ENCODE data around the gene INPP5K.
"Not testable (repeated sequence)": the region's sequence is repeated elsewhere in the genome, so short reads cannot be mapped to it uniquely, and the experiment has no call there.

Gene INPP5K

DNA sequence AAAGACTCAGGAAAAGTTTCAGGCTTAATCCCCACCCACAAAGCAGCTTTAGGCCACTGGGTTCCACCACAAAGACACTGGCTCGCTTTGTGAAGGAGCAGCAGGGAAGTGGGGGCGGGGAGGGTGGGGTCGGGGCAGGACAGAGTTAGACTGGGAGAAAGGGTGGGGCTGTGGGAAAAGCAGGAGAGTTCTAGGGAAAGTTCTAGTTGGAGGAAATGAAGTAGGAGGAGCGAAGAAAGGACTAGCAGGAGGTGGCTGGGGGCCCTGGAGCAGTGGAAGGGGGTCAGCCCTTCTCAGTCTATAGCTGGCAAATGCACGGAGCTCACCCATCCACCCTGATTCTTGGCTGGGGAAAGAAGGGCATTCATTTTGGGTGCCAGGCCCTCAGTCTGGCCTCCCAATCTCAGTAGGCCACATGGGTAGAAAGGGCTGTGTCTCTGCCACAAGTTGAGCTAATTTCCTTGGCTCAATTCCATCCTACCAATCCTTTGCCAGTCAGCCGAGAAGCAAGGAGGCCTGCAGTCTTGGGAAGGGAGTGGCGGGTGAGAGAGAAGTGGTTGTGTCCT, 4.6 kb downstream of the INPP5K start:
- Histone ChIP-seq H3K27ac (no peak overlapping the region), H3K27me3 (replicated peaks) (no peaks in the 10 kb centered on the region), H3K36me3 (replicated peaks) (peaks cover 9% of the 10 kb centered on the region), H3K4me3 (ENCODE audit: low read depth, low read length) (no peak overlapping the region)
- TF ChIP-seq, protein P1, sequence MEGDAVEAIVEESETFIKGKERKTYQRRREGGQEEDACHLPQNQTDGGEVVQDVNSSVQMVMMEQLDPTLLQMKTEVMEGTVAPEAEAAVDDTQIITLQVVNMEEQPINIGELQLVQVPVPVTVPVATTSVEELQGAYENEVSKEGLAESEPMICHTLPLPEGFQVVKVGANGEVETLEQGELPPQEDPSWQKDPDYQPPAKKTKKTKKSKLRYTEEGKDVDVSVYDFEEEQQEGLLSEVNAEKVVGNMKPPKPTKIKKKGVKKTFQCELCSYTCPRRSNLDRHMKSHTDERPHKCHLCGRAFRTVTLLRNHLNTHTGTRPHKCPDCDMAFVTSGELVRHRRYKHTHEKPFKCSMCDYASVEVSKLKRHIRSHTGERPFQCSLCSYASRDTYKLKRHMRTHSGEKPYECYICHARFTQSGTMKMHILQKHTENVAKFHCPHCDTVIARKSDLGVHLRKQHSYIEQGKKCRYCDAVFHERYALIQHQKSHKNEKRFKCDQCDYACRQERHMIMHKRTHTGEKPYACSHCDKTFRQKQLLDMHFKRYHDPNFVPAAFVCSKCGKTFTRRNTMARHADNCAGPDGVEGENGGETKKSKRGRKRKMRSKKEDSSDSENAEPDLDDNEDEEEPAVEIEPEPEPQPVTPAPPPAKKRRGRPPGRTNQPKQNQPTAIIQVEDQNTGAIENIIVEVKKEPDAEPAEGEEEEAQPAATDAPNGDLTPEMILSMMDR (IDR thresholded peaks at IDR 0.05; ENCODE audit: low read depth, low read length, missing control alignments): no peak
- in situ Hi-C loops (cut with HindIII; ENCODE audit: low pct_ligation_motif_present, low sequenced_read_pairs): no loop called here
- no peak for DNase-seq

DNA sequence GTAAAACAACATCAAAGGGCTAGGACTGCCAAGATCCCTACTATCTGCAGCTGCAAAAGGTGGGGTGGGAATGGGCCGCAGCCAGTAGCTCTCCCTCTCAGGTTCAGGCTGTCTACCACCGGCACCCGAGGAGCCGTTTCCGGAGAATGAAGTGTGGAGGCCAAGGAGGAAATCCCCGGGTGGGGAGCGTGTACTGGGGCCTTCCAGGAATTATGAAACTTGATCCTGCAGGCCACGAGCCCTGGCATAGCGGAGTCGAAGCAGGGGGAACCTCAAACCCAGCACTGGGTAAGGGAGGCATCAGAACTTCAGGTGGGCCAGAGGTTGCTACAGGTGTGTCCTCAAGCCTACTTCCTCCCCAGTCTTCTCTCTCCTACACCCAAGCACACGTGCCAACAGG, 5.1 kb downstream of the INPP5K start:
- Histone ChIP-seq H3K36me3 (replicated peaks) (peaks cover 9% of the 10 kb centered on the region), H3K4me3 (ENCODE audit: low read depth, low read length) (no peak overlapping the region), H3K27ac (no peak overlapping the region), H3K27me3 (replicated peaks) (no peaks in the 10 kb centered on the region)
- in situ Hi-C loops (cut with HindIII; ENCODE audit: low pct_ligation_motif_present, low sequenced_read_pairs): no loop called here
- TF ChIP-seq, protein P1 (IDR thresholded peaks at IDR 0.05; ENCODE audit: low read depth, low read length, missing control alignments): no peak
- no peak for DNase-seq

DNA sequence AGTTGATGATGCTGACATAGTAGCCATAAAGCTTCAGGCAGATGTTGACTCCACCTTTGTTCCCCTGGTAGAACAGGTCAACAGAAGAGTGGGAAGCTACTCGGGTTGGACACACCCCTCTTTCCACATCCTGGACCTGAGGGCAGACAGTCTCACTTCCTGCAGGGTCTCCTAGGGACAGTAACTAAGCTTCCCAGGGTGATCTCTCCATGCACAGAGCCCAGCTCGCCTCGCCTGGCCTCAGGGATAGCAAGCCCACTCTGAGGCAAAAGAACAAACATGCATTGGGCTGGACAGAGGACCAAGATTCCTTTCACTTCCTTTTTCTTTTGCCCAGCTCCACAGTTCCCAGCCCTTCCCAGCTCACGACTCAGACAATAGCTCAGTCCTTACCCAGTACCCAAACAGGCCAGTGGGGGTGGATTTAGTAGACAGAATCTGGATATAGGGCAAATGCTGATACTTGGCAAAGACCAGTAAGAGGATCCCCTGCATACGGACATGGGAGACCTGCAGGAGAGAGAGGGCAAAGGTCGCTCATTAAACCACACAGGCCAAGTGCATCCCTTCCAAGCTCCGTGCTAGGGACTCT, 7.0 kb downstream of the INPP5K start:
- no peak for DNase-seq
- TF ChIP-seq, protein P1 (IDR thresholded peaks at IDR 0.05; ENCODE audit: low read depth, low read length, missing control alignments): no peak
- peaks cover 9% of the 10 kb centered on the region for H3K36me3 ChIP-seq (replicated peaks)
- no peak overlapping the region for H3K4me3 ChIP-seq (ENCODE audit: low read depth, low read length)
- H3K27ac ChIP-seq: no peak overlapping the region
- in situ Hi-C loops (cut with HindIII; ENCODE audit: low pct_ligation_motif_present, low sequenced_read_pairs): no loop called here
- H3K27me3 ChIP-seq (replicated peaks): no peaks in the 10 kb centered on the region

DNA sequence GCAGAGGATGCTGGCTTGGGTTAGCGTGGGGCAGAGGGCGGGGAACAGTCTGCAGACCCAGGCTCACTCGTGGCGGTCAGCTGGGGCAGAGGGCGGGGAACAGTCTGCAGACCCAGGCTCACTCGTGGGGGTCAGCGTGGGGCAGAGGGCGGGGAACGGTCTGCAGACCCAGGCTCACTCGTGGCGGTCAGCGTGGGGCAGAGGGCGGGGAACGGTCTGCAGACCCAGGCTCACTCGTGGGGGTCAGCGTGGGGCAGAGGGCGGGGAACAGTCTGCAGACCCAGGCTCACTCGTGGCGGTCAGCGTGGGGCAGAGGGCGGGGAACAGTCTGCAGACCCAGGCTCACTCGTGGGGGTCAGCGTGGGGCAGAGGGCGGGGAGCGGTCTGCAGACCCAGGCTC, 7.7 kb downstream of the INPP5K start:
- in situ Hi-C loops (cut with HindIII; ENCODE audit: low pct_ligation_motif_present, low sequenced_read_pairs); H3K4me3 ChIP-seq (ENCODE audit: low read depth, low read length): not testable (repeated sequence)

DNA sequence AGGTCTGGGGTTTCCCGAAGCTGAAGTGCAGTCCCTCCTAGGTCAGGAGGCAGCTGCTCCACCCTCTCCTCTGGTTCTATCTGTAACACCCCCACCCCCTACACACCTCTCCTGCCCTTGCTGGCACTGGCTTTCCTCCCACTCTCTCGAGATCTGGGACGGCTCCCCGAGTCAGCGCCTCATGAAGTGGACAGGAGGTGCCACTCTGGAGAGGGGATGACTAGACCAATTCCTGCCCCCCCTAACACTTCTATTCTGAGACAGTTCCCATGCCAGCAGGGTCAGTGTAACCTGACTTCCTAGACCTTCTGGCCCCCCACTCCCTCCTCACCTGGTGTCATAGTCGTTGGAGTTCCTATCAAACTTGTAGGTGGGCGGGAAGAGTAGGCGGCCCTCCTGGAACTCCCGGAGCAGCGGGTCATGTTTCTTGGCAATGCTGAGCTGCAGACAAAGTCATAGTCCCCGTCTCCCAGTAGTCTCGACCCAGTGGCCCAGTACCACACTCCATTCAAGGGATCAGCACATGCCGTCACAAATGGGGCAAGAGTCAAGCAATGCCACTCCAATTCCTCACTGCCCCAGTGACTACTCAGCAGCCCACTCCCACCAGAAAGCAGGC, 9.7 kb downstream of the INPP5K start:
- H3K27ac ChIP-seq: no peak overlapping the region
- in situ Hi-C loops (cut with HindIII; ENCODE audit: low pct_ligation_motif_present, low sequenced_read_pairs): no loop called here
- no peak overlapping the region for H3K4me3 ChIP-seq (ENCODE audit: low read depth, low read length)
- H3K36me3 ChIP-seq (replicated peaks): peaks cover 3% of the 10 kb centered on the region
- TF ChIP-seq, protein P1 (IDR thresholded peaks at IDR 0.05; ENCODE audit: low read depth, low read length, missing control alignments): no peak
- H3K27me3 ChIP-seq (replicated peaks): no peaks in the 10 kb centered on the region
- no peak for DNase-seq

More for the DNA sequence above, 7.7 kb downstream of the INPP5K start:
- not testable (repeated sequence) for H3K27ac ChIP-seq; DNase-seq; H3K36me3 ChIP-seq (replicated peaks); H3K27me3 ChIP-seq (replicated peaks)

GRCh38 chr17:1505586-1505985, 10.8 kb downstream of the INPP5K start:
- no peak overlapping the region for H3K4me3 ChIP-seq (ENCODE audit: low read depth, low read length)
- no peaks in the 10 kb centered on the region for H3K27me3 ChIP-seq (replicated peaks)
- DNase-seq: no peak
- H3K36me3 ChIP-seq (replicated peaks): peaks cover 3% of the 10 kb centered on the region
- TF ChIP-seq, protein P1 (IDR thresholded peaks at IDR 0.05; ENCODE audit: low read depth, low read length, missing control alignments): no peak
- in situ Hi-C loops (cut with HindIII; ENCODE audit: low pct_ligation_motif_present, low sequenced_read_pairs): no loop called here
- H3K27ac ChIP-seq: no peak overlapping the region
